CD14-positive monocyte (primary cell): ENCODE data around the gene PEX12. TPM values are rescaled to one million over a fixed set of nuclear protein-coding genes. Genes with fewer than 3 reads are reported as not detected.
"Not testable (repeated sequence)": the region's sequence is repeated elsewhere in the genome, so short reads cannot be mapped to it uniquely, and the experiment has no call there.

ENCODE experiments used
- DNase-seq, 3 donors: peaks; one replicate each; pipeline ENCODE4 v3.0.0-alpha.2; 2011 to 2022
- H2AFZ ChIP-seq: 2 replicates; pipeline ENCODE4 v1.6.0; 2012; ENCODE audit warnings: mild to moderate bottlenecking, low read depth, low read length, inconsistent platforms; ENCODE audit not compliant: insufficient read depth, poor library complexity, severe bottlenecking
- H3K27ac ChIP-seq, 2 donors: 1 replicate in 1 of 2; 2 replicates in 1 of 2; pipeline ENCODE4 v1.5.1; 2012 to 2013; ENCODE audit warnings: low read length in 2 of 2, control low read depth in 1 of 2, inconsistent platforms in 1 of 2, low read depth in 1 of 2, mild to moderate bottlenecking in 1 of 2
- H3K27me3 ChIP-seq, 2 donors: one replicate each; pipeline versions ENCODE4 v1.6.0 to v1.6.1; 2011 to 2013; ENCODE audit warnings: low read length in 2 of 2; ENCODE audit not compliant: control insufficient read depth in 2 of 2, insufficient read depth in 2 of 2
- H3K36me3 ChIP-seq, 2 donors: replicated peaks in 1 of 2; 1 replicate in 1 of 2; 2 replicates in 1 of 2; pipeline versions ENCODE4 v1.5.1 to v1.6.1; 2012 to 2013; ENCODE audit warnings: low read length in 2 of 2, control low read depth in 1 of 2, inconsistent platforms in 1 of 2, mild to moderate bottlenecking in 1 of 2; ENCODE audit not compliant: insufficient read depth in 2 of 2, control insufficient read depth in 1 of 2
- H3K4me1 ChIP-seq, 2 donors: 1 replicate in 1 of 2; 2 replicates in 1 of 2; pipeline versions ENCODE4 v1.5.1 to v1.6.1; 2012 to 2013; ENCODE audit warnings: low read length in 2 of 2, control low read depth in 1 of 2, inconsistent platforms in 1 of 2, mild to moderate bottlenecking in 1 of 2, moderate library complexity in 1 of 2; ENCODE audit not compliant: insufficient read depth in 2 of 2, control insufficient read depth in 1 of 2
- H3K4me2 ChIP-seq: replicated peaks from 2 replicates; pipeline ENCODE3; 2012; ENCODE audit warnings: low read length, moderate library complexity, mild to moderate bottlenecking; ENCODE audit not compliant: poor library complexity, severe bottlenecking; ENCODE audit errors: extremely low read depth
- H3K4me3 ChIP-seq, 3 experiments: fragments of 200-600 bp in 1 of 3; sonication (generic) in 1 of 3; replicated peaks in 1 of 3; 1 replicate in 2 of 3; 2 replicates in 1 of 3; pipeline ENCODE4 v1.5.1; 2011 to 2013; ENCODE audit warnings: low read length in 3 of 3, mild to moderate bottlenecking in 3 of 3, control low read depth in 2 of 3, low read depth in 2 of 3, inconsistent platforms in 1 of 3, moderate library complexity in 1 of 3
- H3K79me2 ChIP-seq: 2 replicates; pipeline ENCODE4 v1.6.0; 2012; ENCODE audit warnings: mild to moderate bottlenecking, control low read depth, inconsistent platforms, low read length, moderate library complexity; ENCODE audit not compliant: insufficient read depth
- H3K9ac ChIP-seq: 2 replicates; pipeline ENCODE4 v1.6.0; 2017; ENCODE audit warnings: low read length, mild to moderate bottlenecking; ENCODE audit not compliant: insufficient read depth, poor library complexity, severe bottlenecking
- H3K9me3 ChIP-seq, 2 donors: replicated peaks in 1 of 2; 1 replicate in 1 of 2; 2 replicates in 1 of 2; pipeline versions ENCODE4 v1.5.1 to v1.6.1; 2012 to 2013; ENCODE audit warnings: low read length in 2 of 2, control low read depth in 1 of 2; ENCODE audit not compliant: control insufficient read depth in 1 of 2, insufficient read depth in 1 of 2
- H4K20me1 ChIP-seq: 2 replicates; pipeline ENCODE4 v1.6.0; 2012; ENCODE audit warnings: mild to moderate bottlenecking, low read length, control low read depth, moderate library complexity; ENCODE audit not compliant: insufficient read depth
- H3K27ac Mint-ChIP-seq, 7 donors: one replicate each; pipeline ENCODE4 v1.8.0; 2020; ENCODE audit warnings: mild to moderate bottlenecking in 7 of 7, mixed read lengths in 7 of 7, moderate library complexity in 6 of 7, inconsistent platforms in 2 of 7
- H3K27me3 Mint-ChIP-seq, 3 donors: one replicate each; pipeline ENCODE4 v1.8.0; 2021 to 2022; ENCODE audit warnings: low read depth in 3 of 3, mild to moderate bottlenecking in 3 of 3, mixed read lengths in 3 of 3, moderate library complexity in 3 of 3, inconsistent platforms in 1 of 3
- H3K36me3 Mint-ChIP-seq, 2 donors: one replicate each; pipeline ENCODE4 v1.8.0; 2020; ENCODE audit warnings: mixed read lengths in 2 of 2, inconsistent platforms in 1 of 2, mild to moderate bottlenecking in 1 of 2
- H3K4me1 Mint-ChIP-seq: one replicate; pipeline ENCODE4 v1.8.0; 2020; ENCODE audit warnings: mild to moderate bottlenecking, mixed read lengths
- H3K4me3 Mint-ChIP-seq, 2 donors: one replicate each; pipeline ENCODE4 v1.8.0; 2020; ENCODE audit warnings: mild to moderate bottlenecking in 2 of 2, mixed read lengths in 2 of 2, moderate library complexity in 1 of 2
- H3K9me3 Mint-ChIP-seq, 7 donors: one replicate each; pipeline ENCODE4 v1.8.0; 2020 to 2022; ENCODE audit warnings: mixed read lengths in 7 of 7, mild to moderate bottlenecking in 6 of 7, moderate library complexity in 6 of 7, inconsistent platforms in 2 of 7
- WGBS: methylation state at CpG from one replicate; pipeline ENCODE4 v1.1.5; 2013; ENCODE audit warnings: missing lambda C conversion rate; ENCODE audit not compliant: insufficient coverage; 5-methylcytosine and 5-hydroxymethylcytosine counted together
- intact Hi-C, 2 donors: fragments of 100-400 bp; cut with micrococcal nuclease; formaldehyde crosslinking; loops; one replicate each; pipeline versions ENCODE4 v1.15.0 to v1.15.1; 2023
- polyA plus RNA-seq, 3 donors: library from polyadenylated mRNA; depleted of rRNA in 1 of 3; unstranded in 2 of 3; stranded (reverse) in 1 of 3; fragments of 300-500 nt in 2 of 3; fragments of >200 nt in 1 of 3; fragmentation: Illumina TruSeq in 2 of 3; gene quantifications; 1 replicate in 2 of 3; 2 replicates in 1 of 3; pipeline ENCODE4 v1.2.3, GENCODE V29; 2012 to 2021
- TF ChIP-seq, protein P1 (sequence below): fragments of 200-600 bp; IDR thresholded peaks from one replicate; pipeline ENCODE4 v1.8.0; 2022; ENCODE audit warnings: antibody characterized with exemption, mild to moderate bottlenecking

Gene PEX12
- polyA plus RNA-seq, 3 donors, result 0.08 to 0.72 (median 0.31) TPM

GRCh38 chr17:35566968-35567367 is 11.4 kb downstream of the PEX12 start:
- 91% methylated on average over 7 of the region's 11 CpGs for WGBS
- peak overlapping the region; percentile 96 for H3K4me2 ChIP-seq
- H3K27ac ChIP-seq, result no peak overlapping the region
- no peaks in the 10 kb centered on the region for H3K27me3 ChIP-seq
- peak overlapping the region; percentile 4 for H2AFZ ChIP-seq
- peaks cover 23 to 27% of the 10 kb centered on the region in 2 donors for H3K4me1 ChIP-seq
- H4K20me1 ChIP-seq, result peaks cover 5% of the 10 kb centered on the region
- intact Hi-C loops, result no loop called here
- H3K9ac ChIP-seq, result no peak overlapping the region
- Mint-ChIP-seq H3K4me1 (peaks cover 22% of the 10 kb centered on the region), H3K27me3 (peaks cover 2 to 5% (median 2%) of the 10 kb centered on the region in 3 donors), H3K4me3 (peak overlapping the region; percentile 56 to 97), H3K27ac (peak overlapping the region in 4 of 7 donors; percentile 27 to 94 (median 64)), H3K9me3 (no peaks in the 10 kb centered on the region), H3K36me3 (peaks cover 0 to under 1% of the 10 kb centered on the region in 2 donors)
- H3K79me2 ChIP-seq, result peaks cover 32% of the 10 kb centered on the region
- H3K9me3 ChIP-seq, result no peaks in the 10 kb centered on the region
- peak overlapping the region in 1 of 3 experiments; percentile 90 for H3K4me3 ChIP-seq
- TF ChIP-seq, protein P1, sequence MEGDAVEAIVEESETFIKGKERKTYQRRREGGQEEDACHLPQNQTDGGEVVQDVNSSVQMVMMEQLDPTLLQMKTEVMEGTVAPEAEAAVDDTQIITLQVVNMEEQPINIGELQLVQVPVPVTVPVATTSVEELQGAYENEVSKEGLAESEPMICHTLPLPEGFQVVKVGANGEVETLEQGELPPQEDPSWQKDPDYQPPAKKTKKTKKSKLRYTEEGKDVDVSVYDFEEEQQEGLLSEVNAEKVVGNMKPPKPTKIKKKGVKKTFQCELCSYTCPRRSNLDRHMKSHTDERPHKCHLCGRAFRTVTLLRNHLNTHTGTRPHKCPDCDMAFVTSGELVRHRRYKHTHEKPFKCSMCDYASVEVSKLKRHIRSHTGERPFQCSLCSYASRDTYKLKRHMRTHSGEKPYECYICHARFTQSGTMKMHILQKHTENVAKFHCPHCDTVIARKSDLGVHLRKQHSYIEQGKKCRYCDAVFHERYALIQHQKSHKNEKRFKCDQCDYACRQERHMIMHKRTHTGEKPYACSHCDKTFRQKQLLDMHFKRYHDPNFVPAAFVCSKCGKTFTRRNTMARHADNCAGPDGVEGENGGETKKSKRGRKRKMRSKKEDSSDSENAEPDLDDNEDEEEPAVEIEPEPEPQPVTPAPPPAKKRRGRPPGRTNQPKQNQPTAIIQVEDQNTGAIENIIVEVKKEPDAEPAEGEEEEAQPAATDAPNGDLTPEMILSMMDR, result no peak
- DNase-seq, result no peak
- H3K36me3 ChIP-seq, result no peaks in the 10 kb centered on the region

- H2AFZ ChIP-seq, H4K20me1 ChIP-seq, H3K27me3 Mint-ChIP-seq, H3K4me3 Mint-ChIP-seq, H3K36me3 Mint-ChIP-seq, H3K4me1 Mint-ChIP-seq, H3K36me3 ChIP-seq, H3K9me3 ChIP-seq, H3K4me2 ChIP-seq, H3K4me1 ChIP-seq, H3K9ac ChIP-seq, DNase-seq, H3K27ac ChIP-seq, H3K79me2 ChIP-seq, H3K4me3 ChIP-seq, intact Hi-C loops, H3K27me3 ChIP-seq, H3K9me3 Mint-ChIP-seq, H3K27ac Mint-ChIP-seq: not testable (repeated sequence)
- 100% methylated on average over 1 of the region's 16 CpGs for WGBS
Measured at GRCh38 chr17:35563181-35563580, 15.2 kb downstream of the PEX12 start.
